ENCODE results near the gene SPARC. TPM values are rescaled to one million over a fixed set of nuclear protein-coding genes. Genes with fewer than 3 reads are reported as not detected.

SPARC gene
- total RNA-seq, 1 experiment from 2014 or later: 320 TPM

DNA sequence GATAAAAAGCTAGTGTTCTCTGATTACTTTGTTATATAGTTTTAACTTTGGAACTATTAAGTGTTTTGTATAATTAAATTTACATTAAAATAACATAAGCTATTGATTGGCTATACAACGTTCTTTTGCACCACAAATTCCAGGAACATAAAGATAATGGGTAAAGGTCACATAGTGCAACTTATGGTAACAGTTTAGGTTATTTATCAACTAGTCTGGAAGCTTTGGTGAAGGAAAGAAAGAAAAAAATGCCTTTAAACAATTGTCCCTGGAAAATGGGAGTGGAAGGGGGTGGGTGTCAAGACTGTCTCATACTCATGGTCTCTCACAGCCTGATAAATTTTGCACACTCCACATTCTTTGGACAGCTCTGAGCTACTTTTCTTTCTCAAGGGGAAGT lies 17.1 kb upstream of the SPARC start:
- Mint-ChIP-seq H3K27me3 (ENCODE audit: low read depth) (peaks cover 1% of the 10 kb centered on the region; the same call in 1 of the 2 replicates), H3K4me1 (peaks cover 10 to 13% of the 10 kb centered on the region in 2 experiments), H3K36me3 (ENCODE audit: insufficient read depth in 1 of 3, low read depth in 3 of 3) (no peaks in the 10 kb centered on the region), H3K4me3 (no peak overlapping the region), H3K27ac (no peak overlapping the region), H3K9me3 (no peaks in the 10 kb centered on the region)
- H3K23me2 ChIP-seq (ENCODE audit: insufficient read length, low read depth, low read length, poor library complexity, severe bottlenecking): no peaks in the 10 kb centered on the region
- no peaks in the 10 kb centered on the region for H3K9me3 ChIP-seq (ENCODE audit: control insufficient read depth, low read depth, low read length)
- no peaks in the 10 kb centered on the region for H3K79me1 ChIP-seq (ENCODE audit: insufficient read depth, low read depth, low read length, poor library complexity, severe bottlenecking)
- H4K5ac ChIP-seq (ENCODE audit: insufficient read length, low read depth, low read length): no peak overlapping the region
- no peak overlapping the region for H3K4ac ChIP-seq (ENCODE audit: low read depth, low read length)
- H3K79me2 ChIP-seq (ENCODE audit: insufficient read depth, low read length): no peaks in the 10 kb centered on the region
- H3K27me3 ChIP-seq (ENCODE audit: insufficient read depth, low read length): no peaks in the 10 kb centered on the region; the same call in 1 of the 2 replicates
- no peak overlapping the region for H2AK5ac ChIP-seq (ENCODE audit: insufficient read length, low read length)
- WGBS (ENCODE audit: extremely low coverage, insufficient read length, low lambda C conversion rate): no CpG with 5 or more reads among the region's 1 CpG
- H3K18ac ChIP-seq (ENCODE audit: insufficient read length, low read depth, low read length): no peak overlapping the region
- no peak overlapping the region for H2BK5ac ChIP-seq (ENCODE audit: insufficient read length, low read length)
- H3T11ph ChIP-seq (ENCODE audit: low read length): no peak overlapping the region
- H2AFZ ChIP-seq (ENCODE audit: low read length): no peak overlapping the region
- no peak overlapping the region for H3K9ac ChIP-seq (ENCODE audit: extremely low read depth, insufficient read length, low read length)
- H3K56ac ChIP-seq (ENCODE audit: insufficient read length, low read depth, low read length): no peak overlapping the region
- no peak overlapping the region for H3K14ac ChIP-seq (ENCODE audit: insufficient read depth, low read length)
- peaks cover 2% of the 10 kb centered on the region; the same call in 1 of the 2 replicates for H3K4me1 ChIP-seq (ENCODE audit: insufficient read depth, low read length)
- H4K20me1 ChIP-seq (ENCODE audit: control insufficient read depth, insufficient read depth, insufficient read length): no peaks in the 10 kb centered on the region
- no peak overlapping the region for H4K91ac ChIP-seq (ENCODE audit: insufficient read length, low read depth, low read length)
- TF ChIP-seq, protein P1, sequence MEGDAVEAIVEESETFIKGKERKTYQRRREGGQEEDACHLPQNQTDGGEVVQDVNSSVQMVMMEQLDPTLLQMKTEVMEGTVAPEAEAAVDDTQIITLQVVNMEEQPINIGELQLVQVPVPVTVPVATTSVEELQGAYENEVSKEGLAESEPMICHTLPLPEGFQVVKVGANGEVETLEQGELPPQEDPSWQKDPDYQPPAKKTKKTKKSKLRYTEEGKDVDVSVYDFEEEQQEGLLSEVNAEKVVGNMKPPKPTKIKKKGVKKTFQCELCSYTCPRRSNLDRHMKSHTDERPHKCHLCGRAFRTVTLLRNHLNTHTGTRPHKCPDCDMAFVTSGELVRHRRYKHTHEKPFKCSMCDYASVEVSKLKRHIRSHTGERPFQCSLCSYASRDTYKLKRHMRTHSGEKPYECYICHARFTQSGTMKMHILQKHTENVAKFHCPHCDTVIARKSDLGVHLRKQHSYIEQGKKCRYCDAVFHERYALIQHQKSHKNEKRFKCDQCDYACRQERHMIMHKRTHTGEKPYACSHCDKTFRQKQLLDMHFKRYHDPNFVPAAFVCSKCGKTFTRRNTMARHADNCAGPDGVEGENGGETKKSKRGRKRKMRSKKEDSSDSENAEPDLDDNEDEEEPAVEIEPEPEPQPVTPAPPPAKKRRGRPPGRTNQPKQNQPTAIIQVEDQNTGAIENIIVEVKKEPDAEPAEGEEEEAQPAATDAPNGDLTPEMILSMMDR (conservative IDR thresholded peaks at IDR 0.05): no peak
- H2BK15ac ChIP-seq (ENCODE audit: low read depth, low read length): no peak overlapping the region
- no peak overlapping the region for H2BK12ac ChIP-seq (ENCODE audit: insufficient read length, low read depth, low read length)
- no peak overlapping the region for H3K4me2 ChIP-seq (ENCODE audit: insufficient read depth, insufficient read length, low read length)
- no peak overlapping the region for H3K27ac ChIP-seq (ENCODE audit: insufficient read length, low read depth, low read length)
- no peak overlapping the region for H2BK20ac ChIP-seq (ENCODE audit: low read depth, low read length, poor library complexity, severe bottlenecking)
- no peak for DNase-seq
- H2BK120ac ChIP-seq (ENCODE audit: low read depth, low read length, poor library complexity, severe bottlenecking): no peak overlapping the region
- no peak overlapping the region for H4K8ac ChIP-seq (replicated peaks; ENCODE audit: insufficient read length, low read depth, low read length)
- no peak overlapping the region for H3K23ac ChIP-seq (ENCODE audit: insufficient read length, low read depth, low read length)

All from H9 (cell line).